ENCODE measurements around the gene RAB25.

- no peak for TF ChIP-seq CTCF (IDR thresholded peaks at IDR 0.05; ENCODE audit: low read depth, low read length, missing input control)
- no peak for TF ChIP-seq HNF4A (conservative IDR thresholded peaks at IDR 0.05)
- TF ChIP-seq ZBTB33 (IDR thresholded peaks at IDR 0.05) = no peak
- TF ChIP-seq FOXA1 (IDR thresholded peaks at IDR 0.05) = no peak
- TF ChIP-seq YY1 (IDR thresholded peaks at IDR 0.05) = no peak
- TF ChIP-seq RAD21 (IDR thresholded peaks at IDR 0.05) = peak in 1 of 2 donors; percentile 47
- no peak for TF ChIP-seq REST (IDR thresholded peaks at IDR 0.05)
- no peak for TF ChIP-seq RXRA (IDR thresholded peaks at IDR 0.05)
- TF ChIP-seq GABPA (IDR thresholded peaks at IDR 0.05 in 1 of 2, conservative IDR thresholded peaks at IDR 0.05 in 1 of 2) = no peak
- no peak for TF ChIP-seq JUND (IDR thresholded peaks at IDR 0.05)
- no peak for TF ChIP-seq ATF3 (IDR thresholded peaks at IDR 0.05)
- TF ChIP-seq TAF1 (conservative IDR thresholded peaks at IDR 0.05) = no peak
These were observed 7.8 kb upstream of the RAB25 start for GRCh38 chr1:156052862-156053767.
